T-helper 9 cell (primary cell): ENCODE data around the gene OR51G2.

Experiments
- DNase-seq: peaks from one replicate; pipeline ENCODE4 v3.0.0-alpha.2; 2020

OR51G2 gene

GRCh38 chr11:4863876-4864275, 55.3 kb downstream of the OR51G2 start:
- DNase-seq = no peak
